Stimulated activated CD4-positive, alpha-beta T cell treated with anti-CD3 and anti-CD28 coated beads, Interleukin-1b, Interleukin-23, amount 100 ng/mL, for 4 hours (primary cell): ENCODE measurements around the gene RNU1-4.
"Not testable (repeated sequence)": the region's sequence is repeated elsewhere in the genome, so short reads cannot be mapped to it uniquely, and the experiment has no call there.

ENCODE experiments used
- DNase-seq, 2 donors: peaks; one replicate each; pipeline ENCODE4 v3.0.0-alpha.2; 2020; ENCODE audit warnings: low read depth in 2 of 2

The RNU1-4 gene

GRCh38 chr1:16728243-16728949, 11.9 kb upstream of the RNU1-4 start:
- not testable (repeated sequence) for DNase-seq

GRCh38 chr1:16732254-16732896, 7.9 kb upstream of the RNU1-4 start:
- not testable (repeated sequence) for DNase-seq

- DNase-seq = not testable (repeated sequence)
Measured at GRCh38 chr1:16741230-16741629, 914 bp downstream of the RNU1-4 start.

GRCh38 chr1:16747660-16748059, 7.3 kb downstream of the RNU1-4 start:
- not testable (repeated sequence) for DNase-seq

GRCh38 chr1:16748710-16749109, 8.4 kb downstream of the RNU1-4 start:
- not testable (repeated sequence) for DNase-seq

- not testable (repeated sequence) for DNase-seq
Measured at GRCh38 chr1:16749910-16750888, 9.9 kb downstream of the RNU1-4 start.

- not testable (repeated sequence) for DNase-seq
Measured at GRCh38 chr1:16752770-16753169, 12.5 kb downstream of the RNU1-4 start.

GRCh38 chr1:16755385-16755784, 15.1 kb downstream of the RNU1-4 start:
- DNase-seq = not testable (repeated sequence)

GRCh38 chr1:16755932-16756331, 15.6 kb downstream of the RNU1-4 start:
- DNase-seq = not testable (repeated sequence)

GRCh38 chr1:16757574-16757973, 17.3 kb downstream of the RNU1-4 start:
- DNase-seq = not testable (repeated sequence)

GRCh38 chr1:16758060-16758459, 17.7 kb downstream of the RNU1-4 start:
- DNase-seq = not testable (repeated sequence)

- not testable (repeated sequence) for DNase-seq
Measured at GRCh38 chr1:16759041-16759493, 18.8 kb downstream of the RNU1-4 start.

- not testable (repeated sequence) for DNase-seq
Measured at GRCh38 chr1:16759650-16760455, 19.5 kb downstream of the RNU1-4 start.

GRCh38 chr1:16760456-16760765, 20.1 kb downstream of the RNU1-4 start:
- DNase-seq = not testable (repeated sequence)

- not testable (repeated sequence) for DNase-seq
Measured at GRCh38 chr1:16760801-16761200, 20.5 kb downstream of the RNU1-4 start.

- DNase-seq = not testable (repeated sequence)
Measured at GRCh38 chr1:16764248-16764819, 24.0 kb downstream of the RNU1-4 start.

GRCh38 chr1:16764820-16765655, 24.7 kb downstream of the RNU1-4 start:
- DNase-seq = not testable (repeated sequence)

GRCh38 chr1:16765731-16766605, 25.7 kb downstream of the RNU1-4 start:
- DNase-seq = not testable (repeated sequence)
